HG02884 (cell line): ENCODE measurements around the gene SELENON.

Experiments used
- ATAC-seq: cut with Tn5 transposase; IDR thresholded peaks from one replicate; pipeline ENCODE4 v1.9.1; 2021; ENCODE audit warnings: mild to moderate bottlenecking, moderate library complexity; ENCODE audit not compliant: unreplicated experiment

The SELENON gene

DNA sequence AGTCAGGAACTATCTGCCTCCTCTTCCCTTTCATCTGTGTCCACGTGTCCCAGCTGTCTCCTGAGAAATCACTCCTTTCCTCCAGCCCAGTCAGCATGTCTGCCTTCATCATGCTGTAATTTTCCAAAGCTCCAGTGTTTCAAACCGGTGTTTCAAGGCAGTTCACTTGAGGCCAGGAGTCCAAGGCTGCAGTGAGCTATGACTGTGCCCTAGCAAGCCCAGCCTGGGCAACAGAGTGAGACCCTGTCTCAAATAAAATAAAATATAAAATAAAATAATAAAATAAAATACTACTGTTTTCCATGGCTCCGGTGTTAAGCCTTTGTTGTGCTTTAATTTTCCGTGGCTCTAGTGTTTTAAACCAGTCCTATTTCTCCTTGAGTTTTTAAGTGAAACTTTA, 7.9 kb upstream of the SELENON start:
- ATAC-seq, result no peak

DNA sequence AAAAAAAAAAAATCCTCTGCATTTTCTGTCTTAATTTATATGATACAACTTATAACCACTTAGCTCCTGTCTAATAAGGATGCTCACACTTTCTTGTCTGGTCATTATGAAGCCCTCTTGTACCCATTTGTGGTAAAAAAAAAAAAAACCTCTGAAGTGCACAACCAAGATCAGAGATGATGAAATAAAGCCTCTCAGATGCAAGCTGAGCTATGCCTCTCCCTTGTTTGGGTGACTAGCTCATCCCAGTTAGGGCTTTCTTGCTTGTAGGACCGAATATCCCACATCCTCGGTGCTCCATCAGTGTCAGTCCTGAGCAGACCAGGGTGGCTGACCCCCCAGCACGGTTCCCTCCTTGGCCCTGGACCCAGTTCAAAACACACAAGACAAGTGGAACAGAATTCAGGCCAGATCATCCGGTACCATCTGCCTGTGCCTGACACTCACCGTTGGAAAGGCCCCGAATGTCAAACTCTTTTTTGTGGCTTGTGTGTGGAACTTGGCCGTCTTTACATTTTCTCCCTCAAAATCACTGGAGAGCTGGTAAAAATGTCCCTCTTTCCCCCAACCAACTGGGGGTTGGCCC, 6.3 kb upstream of the SELENON start:
- ATAC-seq, result no peak

DNA sequence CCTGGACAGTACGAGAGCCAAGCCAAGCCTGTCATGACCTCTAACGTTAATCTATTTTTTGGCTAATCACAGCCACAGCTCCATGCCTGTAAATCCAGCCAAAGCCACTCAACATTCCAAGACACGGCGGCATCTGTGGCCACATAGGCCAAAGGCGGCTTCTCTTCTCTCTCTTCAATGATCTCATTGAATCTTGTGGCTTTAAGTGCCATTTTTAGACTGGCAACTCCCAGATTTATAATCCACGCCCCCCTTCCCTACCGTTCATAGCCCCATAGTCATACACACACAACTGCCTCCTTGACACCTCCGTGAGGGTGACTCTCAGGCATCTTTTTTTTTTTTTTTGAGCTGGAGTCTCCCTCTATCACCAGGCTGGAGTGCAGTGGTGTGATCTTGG, 5.7 kb upstream of the SELENON start:
- no peak for ATAC-seq

DNA sequence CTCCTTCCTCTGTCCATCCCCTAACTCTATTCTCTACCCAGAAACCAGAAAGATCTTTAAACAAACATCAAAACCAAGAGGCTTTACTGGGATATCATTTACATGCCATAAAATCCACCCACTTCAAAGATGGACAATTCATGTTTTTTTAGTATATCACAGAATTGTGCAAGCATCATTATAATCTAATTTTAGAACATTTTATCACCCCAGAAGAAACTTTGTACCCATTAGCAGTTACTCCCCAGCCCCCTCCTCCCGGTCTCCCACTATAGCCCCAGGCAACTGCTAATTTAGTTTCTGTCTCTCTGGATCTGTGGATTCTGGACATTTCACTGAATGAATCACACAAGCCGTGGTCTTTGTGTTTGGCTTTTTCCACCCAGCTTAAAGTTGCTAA, 4.8 kb upstream of the SELENON start:
- no peak for ATAC-seq

DNA sequence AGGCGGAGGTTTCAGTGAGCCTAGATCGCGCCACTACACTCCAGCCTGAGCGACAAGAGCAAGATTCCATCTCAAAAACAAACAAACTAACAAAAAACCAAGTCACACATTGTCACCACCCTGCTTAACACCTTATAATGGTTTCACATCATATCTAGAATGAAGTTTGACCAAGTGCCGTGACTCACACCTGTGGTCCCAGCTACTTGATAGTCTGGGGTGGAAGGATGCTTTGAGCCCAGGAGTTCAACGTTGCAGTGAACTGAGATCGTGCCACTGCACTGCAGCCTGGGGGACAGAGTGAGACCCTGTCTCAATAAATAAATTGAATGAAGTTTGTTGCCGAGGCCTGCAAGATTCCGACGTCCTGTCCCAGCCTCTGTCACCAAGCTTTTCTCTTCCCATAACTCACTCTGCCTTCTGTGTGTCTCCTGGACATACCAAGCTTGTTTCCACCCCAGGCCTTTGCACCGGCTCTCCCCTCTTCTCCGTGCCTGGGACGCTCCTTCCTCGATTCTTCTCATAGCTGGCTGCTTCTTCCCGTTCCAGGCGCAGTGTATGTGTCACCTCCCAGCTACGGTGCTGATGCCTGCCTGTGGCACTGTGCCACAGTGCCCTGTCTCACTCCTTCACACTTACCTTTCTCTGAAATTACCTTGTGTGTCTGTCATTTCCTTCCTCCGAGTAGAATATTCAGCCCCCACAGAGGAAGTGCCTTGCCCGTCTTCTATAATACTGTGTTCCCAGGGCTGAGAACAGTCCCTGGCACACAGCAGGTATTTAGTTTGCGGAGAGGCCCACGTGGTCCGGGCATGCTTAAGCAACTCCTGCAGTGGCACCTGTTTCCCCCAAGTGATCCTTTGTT, 3.8 kb upstream of the SELENON start:
- ATAC-seq, result no peak

DNA sequence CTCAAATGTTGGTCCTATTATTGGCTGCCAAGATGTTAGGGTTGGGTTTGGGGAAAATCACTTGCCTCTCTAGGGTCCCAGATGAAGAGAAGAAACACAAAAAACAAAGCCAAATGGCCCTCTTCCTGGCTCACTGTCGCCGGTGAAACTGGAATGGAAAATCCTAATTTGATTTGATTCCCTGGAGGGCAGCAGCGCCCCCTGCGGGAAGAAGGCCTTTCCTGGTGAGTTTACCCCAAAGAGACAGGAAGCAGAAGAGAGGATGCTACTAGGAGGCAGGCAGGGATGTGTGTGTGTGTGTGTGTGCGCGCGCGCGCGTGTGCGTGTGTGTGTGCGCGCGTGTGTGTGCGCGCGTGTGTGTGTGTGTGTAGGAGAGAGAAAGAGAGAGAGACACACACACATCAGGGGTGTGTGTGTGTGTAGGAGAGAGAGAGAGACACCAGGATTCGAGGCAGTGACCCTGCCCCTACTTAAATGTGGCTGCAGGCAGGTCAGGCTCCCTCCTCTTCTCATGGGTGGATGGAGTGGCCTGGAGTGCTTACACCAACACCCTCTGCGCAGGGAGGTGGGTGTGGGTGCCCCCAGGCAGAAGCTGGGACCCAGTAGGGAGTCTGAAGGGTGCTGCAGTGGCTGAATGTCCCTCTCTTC, 3.1 kb upstream of the SELENON start:
- ATAC-seq, result no peak

DNA sequence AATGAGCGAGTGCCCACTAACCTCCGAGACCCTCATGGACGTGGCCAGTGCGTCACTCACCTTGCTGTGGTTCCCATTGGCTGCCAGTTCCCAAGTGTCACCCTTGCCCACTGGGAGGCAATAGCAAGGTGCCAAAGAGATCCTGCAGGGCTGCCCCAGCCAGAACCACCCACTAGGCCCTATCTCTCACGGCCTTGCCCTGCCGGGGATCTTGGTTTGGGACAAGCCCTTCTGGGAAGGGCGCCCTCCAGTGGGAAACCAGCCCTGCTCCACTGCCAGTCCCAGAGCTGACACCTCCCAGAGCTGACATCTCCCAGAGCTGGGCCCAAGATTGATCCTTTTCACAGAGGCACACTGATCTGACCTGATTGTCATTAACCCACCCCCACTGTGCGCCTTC, 2.1 kb upstream of the SELENON start:
- no peak for ATAC-seq

DNA sequence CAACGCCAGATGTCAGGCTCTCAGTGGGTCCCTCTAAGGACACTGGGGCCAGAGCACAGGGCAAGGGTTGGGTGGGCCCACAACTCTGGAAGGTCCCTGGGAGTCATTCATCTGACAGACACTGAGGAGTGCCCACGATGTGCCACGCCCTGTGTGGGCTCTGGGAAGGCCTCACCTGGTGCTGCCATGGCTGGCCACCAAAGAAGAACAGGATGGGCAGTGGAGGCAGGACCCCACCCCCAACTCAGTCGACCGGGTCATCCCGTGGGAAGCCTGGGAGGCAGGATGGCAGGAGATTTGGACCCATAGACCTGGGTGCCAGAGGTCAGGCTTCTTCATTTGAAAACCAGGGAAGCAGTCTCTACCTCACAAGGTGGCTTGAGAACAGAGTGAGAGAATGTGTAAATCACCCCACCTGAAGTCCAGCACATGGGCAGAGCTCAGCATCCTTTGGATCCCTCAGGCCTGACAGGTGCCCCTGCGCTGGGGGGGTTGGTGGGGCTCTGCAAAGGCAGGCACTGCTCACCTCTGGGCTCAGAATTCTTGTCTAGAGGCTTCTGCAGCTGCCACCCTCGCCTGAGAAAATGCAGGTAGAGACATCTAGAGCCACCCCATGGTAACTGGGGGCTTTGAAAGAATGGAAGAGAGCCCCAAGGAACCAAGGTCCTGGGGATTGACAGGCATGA, 1.2 kb upstream of the SELENON start:
- no peak for ATAC-seq

DNA sequence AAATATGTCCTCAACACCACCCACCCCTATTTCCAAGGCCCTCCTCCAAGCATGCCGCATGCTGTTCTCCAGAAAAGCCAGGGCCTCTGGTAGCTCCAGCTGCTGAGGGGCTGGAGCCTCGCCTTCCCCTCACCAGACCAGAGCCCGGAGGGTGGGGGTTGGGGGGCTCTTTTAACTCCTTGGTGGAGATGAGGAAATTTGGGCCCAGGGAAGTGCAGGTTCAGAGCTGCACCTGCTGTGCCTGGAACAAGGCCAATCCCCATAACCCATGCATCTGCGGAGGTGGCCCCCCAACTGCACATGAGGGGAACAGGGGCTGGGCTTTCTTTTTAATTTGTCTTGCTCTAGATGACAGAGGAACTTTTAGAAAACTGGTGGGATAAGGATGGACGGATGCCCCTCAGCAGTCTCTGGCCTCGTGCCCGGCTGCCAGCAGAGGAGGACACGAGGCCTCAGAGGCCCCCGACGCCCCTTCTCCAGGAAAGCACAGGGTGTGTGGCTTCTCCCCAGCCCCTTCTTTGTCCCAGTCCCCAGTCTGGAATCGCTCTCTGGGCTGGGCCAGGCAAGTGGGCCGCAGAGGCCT, 550 bp upstream of the SELENON start:
- ATAC-seq, result no peak

DNA sequence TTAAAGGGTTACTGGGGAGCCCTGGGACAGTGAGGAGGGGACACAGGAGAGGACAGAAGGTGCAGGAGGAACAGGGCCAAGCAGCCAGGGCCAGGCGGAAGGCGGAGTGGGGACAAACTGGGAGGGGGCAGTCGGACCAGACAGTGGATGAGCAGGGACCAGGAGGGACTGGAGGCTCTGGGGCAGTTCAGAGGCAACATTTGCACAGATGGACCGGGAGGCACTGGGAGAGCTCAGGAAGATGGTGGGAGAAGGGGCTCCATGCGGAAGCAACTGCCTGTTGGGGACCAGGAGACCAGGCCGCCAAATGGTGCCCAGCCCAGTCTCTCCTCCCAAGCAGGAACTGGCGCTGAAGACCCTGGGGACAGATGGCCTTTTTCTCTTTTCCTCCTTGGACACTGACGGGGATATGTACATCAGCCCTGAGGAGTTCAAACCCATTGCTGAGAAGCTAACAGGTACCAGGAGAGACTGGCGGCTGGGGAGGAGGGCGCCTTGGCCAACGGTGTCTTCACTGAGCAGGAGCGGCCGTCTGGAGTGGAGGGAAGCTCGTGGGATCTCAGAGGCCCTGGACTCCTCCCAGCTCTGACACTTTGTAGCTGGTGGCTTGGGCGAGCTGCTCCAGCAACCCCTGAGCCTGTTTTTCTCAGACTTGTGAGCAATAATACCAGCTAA, 847 bp downstream of the SELENON start:
- no peak for ATAC-seq

DNA sequence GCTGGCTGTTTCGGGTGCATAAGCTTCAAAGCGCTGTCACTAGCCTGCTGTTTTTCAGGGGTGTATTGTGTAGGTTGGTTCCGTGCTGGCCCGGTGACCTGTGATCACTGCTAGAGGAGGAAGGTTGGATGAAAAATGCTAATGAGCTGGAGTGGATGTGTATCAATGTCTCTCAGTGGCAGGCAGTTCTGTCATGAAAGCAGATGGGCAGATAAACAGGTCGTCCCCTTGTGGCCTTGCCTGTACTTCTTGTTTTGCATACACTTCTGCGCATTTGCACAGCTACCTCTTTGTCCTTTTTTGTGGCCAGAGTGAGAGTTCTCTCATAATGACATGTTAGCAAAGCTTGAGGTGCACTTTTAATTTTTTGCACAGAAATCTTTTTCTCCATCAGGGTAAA, 2.9 kb downstream of the SELENON start:
- ATAC-seq, result no peak

DNA sequence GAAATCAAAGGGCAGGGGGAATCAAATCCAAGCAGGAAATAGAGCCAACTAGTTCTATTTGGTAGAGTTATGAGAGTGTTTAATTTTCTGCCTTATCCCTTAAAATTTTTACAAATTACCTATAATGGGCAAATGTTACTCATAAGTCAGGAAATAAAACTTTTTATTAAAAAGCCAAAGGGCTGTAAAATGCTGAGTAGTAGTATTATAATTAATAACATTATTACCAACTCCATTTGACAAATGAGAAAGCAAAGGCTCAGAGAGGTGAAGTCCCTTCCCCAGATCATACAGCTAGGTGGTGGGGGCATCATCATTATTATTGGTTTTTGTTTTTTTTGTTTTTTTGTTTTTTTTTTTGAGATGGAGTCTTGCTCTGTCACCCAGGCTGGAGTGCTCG, 3.4 kb downstream of the SELENON start:
- no peak for ATAC-seq

DNA sequence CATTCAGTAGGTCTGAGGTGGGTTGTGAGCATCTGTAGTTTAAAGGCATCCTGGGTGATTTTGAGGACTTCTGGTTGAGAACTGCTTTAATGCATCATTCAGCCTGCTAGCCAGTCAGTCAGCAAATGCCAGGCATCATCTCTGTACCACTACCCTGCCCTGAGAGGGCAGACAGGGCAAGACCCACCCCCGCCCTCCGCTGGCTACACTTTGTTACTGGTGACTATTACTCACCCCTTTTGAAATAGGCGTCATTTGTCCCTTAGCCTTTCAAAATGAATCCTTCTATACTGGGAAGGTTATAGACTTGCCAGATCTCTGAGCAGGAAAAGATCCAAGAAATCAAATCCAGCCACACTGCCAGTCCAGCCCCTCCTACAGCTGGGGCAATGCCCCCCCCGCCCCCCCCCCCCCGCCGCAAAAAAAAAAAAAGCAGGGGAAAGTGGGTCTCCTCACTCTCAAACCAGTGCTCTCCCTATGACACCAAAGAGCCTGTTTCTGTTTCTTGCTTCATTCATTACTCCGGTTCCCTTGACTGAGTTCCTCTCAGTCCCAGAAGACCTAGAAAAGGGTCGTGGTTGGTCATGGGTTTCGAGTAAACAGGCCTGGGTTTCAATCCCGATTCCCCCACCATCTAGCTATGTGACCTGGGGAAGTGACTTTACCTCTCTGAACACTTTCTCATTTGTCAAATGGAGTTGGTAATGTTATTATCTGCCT, 4.4 kb downstream of the SELENON start:
- no peak for ATAC-seq

DNA sequence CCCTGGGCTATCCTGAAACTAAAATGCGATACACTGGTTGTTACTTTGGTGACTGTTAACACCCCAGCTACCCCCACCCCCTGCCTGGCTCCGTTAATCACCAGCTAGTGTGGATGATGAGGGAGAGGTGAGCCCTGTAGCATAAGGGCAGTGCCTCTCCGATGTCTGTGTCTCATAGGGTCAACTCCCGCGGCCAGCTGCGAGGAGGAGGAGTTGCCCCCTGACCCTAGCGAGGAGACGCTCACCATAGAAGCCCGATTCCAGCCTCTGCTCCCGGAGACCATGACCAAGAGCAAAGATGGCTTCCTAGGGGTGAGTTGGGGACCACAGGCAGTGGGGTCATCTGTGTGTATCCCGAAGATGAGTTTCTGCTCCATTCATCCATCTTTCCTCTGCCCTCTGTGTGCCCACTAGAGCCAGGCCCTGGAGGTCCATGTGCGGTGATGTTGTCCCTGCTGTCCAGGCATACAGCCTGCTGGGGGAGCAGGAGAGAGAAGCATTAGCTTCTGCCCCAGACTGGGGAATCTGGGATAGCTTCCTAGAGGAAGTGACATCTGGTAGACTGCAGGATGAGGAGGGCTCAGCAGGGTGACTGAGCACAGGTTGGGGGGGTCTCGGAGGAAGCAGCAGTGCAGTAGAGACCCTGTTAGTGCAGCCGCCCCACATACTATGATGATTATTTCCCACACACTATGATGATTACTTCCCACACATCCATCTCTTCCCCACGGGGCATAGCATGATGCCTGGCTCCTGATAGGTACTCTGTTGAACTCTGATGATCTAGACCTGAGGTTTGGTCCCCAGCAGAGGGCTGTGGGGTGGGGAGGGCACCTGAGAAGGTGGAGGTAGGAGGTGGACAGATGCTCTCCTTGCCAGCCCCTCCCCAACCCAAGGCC, 5.2 kb downstream of the SELENON start:
- ATAC-seq, result no peak

DNA sequence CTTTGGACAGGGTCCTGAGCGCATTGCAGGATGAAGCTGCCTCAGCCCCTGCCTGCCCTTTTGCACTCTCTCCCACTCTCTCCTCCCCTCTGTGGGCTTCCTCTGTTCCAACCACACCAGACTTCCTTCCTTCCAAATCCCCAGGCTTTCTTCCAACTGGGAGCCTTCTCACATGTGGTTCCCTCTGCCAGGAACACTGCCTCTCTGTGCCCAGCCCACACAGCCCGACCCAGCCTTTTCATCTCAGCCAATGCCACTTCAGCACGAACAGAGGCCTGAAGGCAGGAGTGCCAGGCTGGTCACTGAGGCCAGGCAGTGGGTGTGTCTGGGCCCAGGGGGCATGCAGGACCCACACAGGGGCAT, 5.9 kb downstream of the SELENON start:
- no peak for ATAC-seq

DNA sequence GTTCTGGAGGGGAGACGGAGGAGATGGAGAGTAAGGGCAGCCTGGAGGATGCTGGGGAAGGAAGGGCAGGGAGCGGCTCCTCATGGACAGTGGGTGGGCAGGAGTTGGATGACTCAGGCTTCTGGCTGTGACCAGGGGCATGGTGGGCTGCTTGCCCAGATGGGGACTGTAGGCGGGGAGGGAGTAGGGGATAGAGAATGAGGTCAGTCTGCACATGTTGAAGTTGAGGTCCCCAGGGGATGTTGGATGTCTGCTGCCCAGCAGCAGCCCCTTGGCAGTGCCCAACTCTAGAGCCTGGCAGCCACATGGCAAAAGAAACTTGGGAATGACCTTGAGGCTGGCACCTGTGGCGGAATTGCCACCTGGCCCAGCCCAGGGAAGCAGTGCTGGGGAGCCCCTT, 6.4 kb downstream of the SELENON start:
- no peak for ATAC-seq

DNA sequence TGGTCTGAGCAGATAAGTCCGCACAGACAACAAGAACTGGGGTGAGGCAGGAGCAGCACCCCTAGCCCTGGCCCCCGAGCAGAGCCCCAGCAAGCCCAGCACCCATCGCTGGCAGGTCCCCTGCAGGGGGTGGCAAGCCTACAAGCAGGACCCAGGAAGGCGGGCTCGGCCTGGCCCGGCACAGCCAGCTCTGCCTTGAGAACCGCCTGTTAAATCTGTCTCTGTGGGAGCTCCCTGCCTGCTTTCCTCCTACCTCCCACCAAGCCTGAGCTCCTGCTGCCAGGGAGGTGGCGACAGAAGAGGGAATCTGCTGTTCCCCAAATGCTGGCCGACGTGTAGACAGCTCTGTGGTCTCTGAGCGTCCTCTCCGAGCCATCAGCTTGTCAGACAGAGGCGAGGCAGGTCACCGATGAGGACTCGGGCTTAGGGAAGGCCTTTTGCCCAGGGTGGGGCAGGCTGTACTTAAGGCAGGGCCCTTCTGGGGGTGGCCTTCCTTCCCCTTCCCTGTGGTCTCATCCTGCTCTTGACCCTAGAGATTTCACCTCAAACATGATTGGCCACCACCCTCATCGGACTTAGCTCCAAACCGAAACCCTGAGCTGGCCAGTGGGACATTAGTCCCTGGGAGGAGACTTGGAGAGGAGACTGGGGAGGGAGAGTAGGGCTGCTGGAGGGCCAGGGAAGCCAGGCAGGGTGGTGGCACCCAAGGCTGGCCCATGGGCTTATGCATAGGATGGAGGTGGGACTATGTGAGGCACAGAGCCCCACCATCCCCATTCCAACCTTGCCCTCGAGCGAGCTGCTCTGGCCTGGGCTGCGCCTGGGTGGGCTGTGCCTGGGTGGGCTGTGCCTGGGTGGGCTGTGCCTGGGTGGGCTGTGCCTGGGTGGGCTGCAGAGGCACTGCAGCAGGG, 7.7 kb downstream of the SELENON start:
- ATAC-seq, result no peak
